Upper lobe of right lung (tissue), 1 donor: Measurements from ENCODE around the gene ENAH. TPM values are rescaled to one million over a fixed set of nuclear protein-coding genes. Genes with fewer than 3 reads are reported as not detected.

Experiments used
- ATAC-seq: fragments of 200-7000 bp; cut with Tn5 transposase; one replicate; pipeline ENCODE4 v1.9.1; 2020; ENCODE audit warnings: mild to moderate bottlenecking, moderate library complexity
- DNase-seq: peaks from one replicate; pipeline ENCODE4 v3.0.0-alpha.2; 2020
- H3K27ac ChIP-seq: fragments of 200-600 bp; one replicate; pipeline ENCODE4 v1.8.0; 2022
- H3K27me3 ChIP-seq: fragments of 200-600 bp; one replicate; pipeline ENCODE4 v1.8.0; 2022; ENCODE audit warnings: mild to moderate bottlenecking
- H3K36me3 ChIP-seq: fragments of 200-600 bp; one replicate; pipeline ENCODE4 v1.8.0; 2022
- H3K4me1 ChIP-seq: fragments of 200-600 bp; one replicate; pipeline ENCODE4 v1.8.0; 2022
- H3K4me3 ChIP-seq: fragments of 200-600 bp; one replicate; pipeline ENCODE4 v1.8.0; 2022; ENCODE audit warnings: mild to moderate bottlenecking
- H3K9me3 ChIP-seq: fragments of 200-600 bp; one replicate; pipeline ENCODE4 v1.8.0; 2022
- intact Hi-C: fragments of 100-400 bp; cut with DNase I; formaldehyde crosslinking; loops from one replicate; pipeline ENCODE4 v1.11.0; 2022
- total RNA-seq: library from RNA; stranded (reverse); fragmentation: NEBNext Ultra II Directional; extraction: Animal tissue kit (Norgen Biotek cat#: 25700); gene quantifications from one replicate; pipeline ENCODE4 v1.2.1, GENCODE V29; 2021
- TF ChIP-seq, protein P1 (sequence below): fragments of 200-600 bp; IDR thresholded peaks from one replicate; pipeline ENCODE4 v1.8.0; 2022; ENCODE audit warnings: antibody characterized with exemption
- donor health status: DM: no; HTN: yes; CAD: no; lungs with severe emphysema.

Gene ENAH
- total RNA-seq, 1 donor from 2014 or later, result 67.4 TPM

GRCh38 chr1:225595974-225596551 lies 56.9 kb downstream of the ENAH start:
- TF ChIP-seq, protein P1, sequence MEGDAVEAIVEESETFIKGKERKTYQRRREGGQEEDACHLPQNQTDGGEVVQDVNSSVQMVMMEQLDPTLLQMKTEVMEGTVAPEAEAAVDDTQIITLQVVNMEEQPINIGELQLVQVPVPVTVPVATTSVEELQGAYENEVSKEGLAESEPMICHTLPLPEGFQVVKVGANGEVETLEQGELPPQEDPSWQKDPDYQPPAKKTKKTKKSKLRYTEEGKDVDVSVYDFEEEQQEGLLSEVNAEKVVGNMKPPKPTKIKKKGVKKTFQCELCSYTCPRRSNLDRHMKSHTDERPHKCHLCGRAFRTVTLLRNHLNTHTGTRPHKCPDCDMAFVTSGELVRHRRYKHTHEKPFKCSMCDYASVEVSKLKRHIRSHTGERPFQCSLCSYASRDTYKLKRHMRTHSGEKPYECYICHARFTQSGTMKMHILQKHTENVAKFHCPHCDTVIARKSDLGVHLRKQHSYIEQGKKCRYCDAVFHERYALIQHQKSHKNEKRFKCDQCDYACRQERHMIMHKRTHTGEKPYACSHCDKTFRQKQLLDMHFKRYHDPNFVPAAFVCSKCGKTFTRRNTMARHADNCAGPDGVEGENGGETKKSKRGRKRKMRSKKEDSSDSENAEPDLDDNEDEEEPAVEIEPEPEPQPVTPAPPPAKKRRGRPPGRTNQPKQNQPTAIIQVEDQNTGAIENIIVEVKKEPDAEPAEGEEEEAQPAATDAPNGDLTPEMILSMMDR, result no peak
- no peak overlapping the region for H3K27ac ChIP-seq
- no peaks in the 10 kb centered on the region for H3K27me3 ChIP-seq
- no peak for ATAC-seq
- H3K9me3 ChIP-seq, result no peaks in the 10 kb centered on the region
- no peak overlapping the region for H3K4me3 ChIP-seq
- no peak for DNase-seq
- intact Hi-C loops, result no loop called here
- H3K4me1 ChIP-seq, result no peaks in the 10 kb centered on the region
- no peaks in the 10 kb centered on the region for H3K36me3 ChIP-seq

GRCh38 chr1:225595452-225595851 lies 57.5 kb downstream of the ENAH start:
- Histone ChIP-seq H3K4me3 (no peak overlapping the region), H3K36me3 (no peaks in the 10 kb centered on the region), H3K9me3 (no peaks in the 10 kb centered on the region), H3K4me1 (no peaks in the 10 kb centered on the region), H3K27ac (no peak overlapping the region), H3K27me3 (no peaks in the 10 kb centered on the region)
- DNase-seq, result no peak
- intact Hi-C loops, result no loop called here
- TF ChIP-seq, protein P1, result no peak
- no peak for ATAC-seq

GRCh38 chr1:225593414-225593813 lies 59.5 kb downstream of the ENAH start:
- Histone ChIP-seq H3K36me3 (no peaks in the 10 kb centered on the region), H3K27ac (no peak overlapping the region), H3K4me3 (no peak overlapping the region), H3K9me3 (no peaks in the 10 kb centered on the region), H3K4me1 (no peaks in the 10 kb centered on the region), H3K27me3 (no peaks in the 10 kb centered on the region)
- ATAC-seq (no peak), DNase-seq (no peak)
- TF ChIP-seq, protein P1, result no peak
- intact Hi-C loops, result no loop called here

- Histone ChIP-seq H3K36me3 (no peaks in the 10 kb centered on the region), H3K27me3 (no peaks in the 10 kb centered on the region), H3K9me3 (no peaks in the 10 kb centered on the region), H3K4me1 (no peaks in the 10 kb centered on the region), H3K27ac (no peak overlapping the region), H3K4me3 (no peak overlapping the region)
- DNase-seq, result no peak
- no peak for ATAC-seq
- TF ChIP-seq, protein P1, result no peak
- intact Hi-C loops, result no loop called here
Measured at GRCh38 chr1:225592362-225593025, 60.4 kb downstream of the ENAH start.

GRCh38 chr1:225587310-225587709 lies 65.6 kb downstream of the ENAH start:
- TF ChIP-seq, protein P1, result no peak
- H3K27ac ChIP-seq, result no peak overlapping the region
- no peaks in the 10 kb centered on the region for H3K36me3 ChIP-seq
- H3K4me3 ChIP-seq, result no peak overlapping the region
- intact Hi-C loops, result no loop called here
- no peaks in the 10 kb centered on the region for H3K4me1 ChIP-seq
- ATAC-seq (no peak), DNase-seq (no peak)
- H3K27me3 ChIP-seq, result no peaks in the 10 kb centered on the region
- no peaks in the 10 kb centered on the region for H3K9me3 ChIP-seq
